ENCODE data around the gene CYP8B1.
A peak's percentile ranks its signal among the peaks of the same experiment; 100 is the strongest.

The CYP8B1 gene

GRCh38 chr3:42823351-42823750, 52.3 kb downstream of the CYP8B1 start:
- peak; percentile 16 for DNase-seq (ENCODE audit: low read depth, low spot score)

GRCh38 chr3:42822828-42823227, 52.9 kb downstream of the CYP8B1 start:
- DNase-seq (ENCODE audit: low read depth, low spot score), result peak; percentile 22

Data from astrocyte of the hippocampus (primary cell).